Measurements from ENCODE around the gene PHAF1.

PHAF1 gene

DNA sequence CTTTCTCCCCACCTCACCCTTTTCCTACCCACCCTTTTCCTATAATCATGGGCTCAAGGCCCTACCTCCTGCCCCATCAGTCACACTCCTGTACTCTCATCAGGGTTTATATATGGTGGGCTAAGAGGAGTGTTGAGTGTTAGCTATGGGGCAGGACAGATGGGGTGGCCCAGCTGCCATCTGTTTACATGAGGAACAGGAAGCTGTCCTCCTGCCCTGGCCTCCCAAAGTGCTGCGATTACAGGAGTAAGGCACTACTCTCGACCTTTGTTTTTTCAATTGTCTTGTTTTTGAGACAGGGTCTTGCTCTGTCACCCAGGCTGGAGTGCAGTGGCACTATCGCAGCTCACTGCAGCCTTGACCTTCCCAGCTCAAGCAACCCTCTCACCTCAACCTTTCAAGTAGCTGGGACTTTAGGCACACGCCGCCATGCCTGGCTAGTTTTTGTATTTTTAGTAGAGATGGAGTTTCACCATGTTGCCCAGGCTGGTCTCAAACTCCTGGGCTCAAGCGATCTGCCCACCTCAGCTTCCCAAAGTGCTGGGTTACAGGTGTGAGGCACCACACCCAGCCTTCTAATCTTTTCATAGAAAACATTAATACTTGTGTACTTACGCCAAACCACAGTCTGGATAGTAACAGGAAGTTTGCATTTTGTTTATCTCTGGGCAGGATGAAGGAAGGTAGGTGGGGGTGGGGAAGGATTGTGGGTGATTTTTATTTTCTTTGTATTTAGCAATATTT, 48.3 kb downstream of the PHAF1 start:
- DNase-seq (no peak), ATAC-seq (ENCODE audit: insufficient read depth, low read depth) (no peak)
- no peak overlapping the region for H3K9ac ChIP-seq (ENCODE audit: low read depth, low read length)
- H3K4me2 ChIP-seq (ENCODE audit: insufficient read depth, low read length) = peak overlapping the region; percentile 97
- H3K4me3 ChIP-seq (ENCODE audit: low read depth in 1 of 2, low read length in 2 of 2) = no peak overlapping the region
- peaks cover 29% of the 10 kb centered on the region for H4K20me1 ChIP-seq (ENCODE audit: insufficient read depth, low read length)
- no peak overlapping the region for H3K27ac ChIP-seq (ENCODE audit: low read length)
- H2AFZ ChIP-seq (ENCODE audit: low read depth, low read length) = no peak overlapping the region
- H3K27me3 ChIP-seq (ENCODE audit: insufficient read depth, low read length, poor library complexity) = no peaks in the 10 kb centered on the region
- H3K79me2 ChIP-seq (ENCODE audit: insufficient read depth, low read length) = peaks cover 6% of the 10 kb centered on the region; the same call in 1 of the 2 replicates
- TF ChIP-seq, protein P1, sequence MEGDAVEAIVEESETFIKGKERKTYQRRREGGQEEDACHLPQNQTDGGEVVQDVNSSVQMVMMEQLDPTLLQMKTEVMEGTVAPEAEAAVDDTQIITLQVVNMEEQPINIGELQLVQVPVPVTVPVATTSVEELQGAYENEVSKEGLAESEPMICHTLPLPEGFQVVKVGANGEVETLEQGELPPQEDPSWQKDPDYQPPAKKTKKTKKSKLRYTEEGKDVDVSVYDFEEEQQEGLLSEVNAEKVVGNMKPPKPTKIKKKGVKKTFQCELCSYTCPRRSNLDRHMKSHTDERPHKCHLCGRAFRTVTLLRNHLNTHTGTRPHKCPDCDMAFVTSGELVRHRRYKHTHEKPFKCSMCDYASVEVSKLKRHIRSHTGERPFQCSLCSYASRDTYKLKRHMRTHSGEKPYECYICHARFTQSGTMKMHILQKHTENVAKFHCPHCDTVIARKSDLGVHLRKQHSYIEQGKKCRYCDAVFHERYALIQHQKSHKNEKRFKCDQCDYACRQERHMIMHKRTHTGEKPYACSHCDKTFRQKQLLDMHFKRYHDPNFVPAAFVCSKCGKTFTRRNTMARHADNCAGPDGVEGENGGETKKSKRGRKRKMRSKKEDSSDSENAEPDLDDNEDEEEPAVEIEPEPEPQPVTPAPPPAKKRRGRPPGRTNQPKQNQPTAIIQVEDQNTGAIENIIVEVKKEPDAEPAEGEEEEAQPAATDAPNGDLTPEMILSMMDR (IDR thresholded peaks at IDR 0.05; ENCODE audit: borderline replicate concordance, extremely low read depth, low read length, poor library complexity, severe bottlenecking) = no peak
- TF ChIP-seq EZH2 (IDR thresholded peaks at IDR 0.05; ENCODE audit: borderline replicate concordance, low read depth, low read length, severe bottlenecking) = no peak
- H3K4me1 ChIP-seq (ENCODE audit: insufficient read depth, low read length) = peaks cover 54% of the 10 kb centered on the region
- H3K9me3 ChIP-seq (ENCODE audit: insufficient read depth, low read length, severe bottlenecking) = no peaks in the 10 kb centered on the region
- H3K36me3 ChIP-seq (ENCODE audit: insufficient read depth, low read length) = peaks cover 4% of the 10 kb centered on the region; the same call in 1 of the 2 replicates

DNA sequence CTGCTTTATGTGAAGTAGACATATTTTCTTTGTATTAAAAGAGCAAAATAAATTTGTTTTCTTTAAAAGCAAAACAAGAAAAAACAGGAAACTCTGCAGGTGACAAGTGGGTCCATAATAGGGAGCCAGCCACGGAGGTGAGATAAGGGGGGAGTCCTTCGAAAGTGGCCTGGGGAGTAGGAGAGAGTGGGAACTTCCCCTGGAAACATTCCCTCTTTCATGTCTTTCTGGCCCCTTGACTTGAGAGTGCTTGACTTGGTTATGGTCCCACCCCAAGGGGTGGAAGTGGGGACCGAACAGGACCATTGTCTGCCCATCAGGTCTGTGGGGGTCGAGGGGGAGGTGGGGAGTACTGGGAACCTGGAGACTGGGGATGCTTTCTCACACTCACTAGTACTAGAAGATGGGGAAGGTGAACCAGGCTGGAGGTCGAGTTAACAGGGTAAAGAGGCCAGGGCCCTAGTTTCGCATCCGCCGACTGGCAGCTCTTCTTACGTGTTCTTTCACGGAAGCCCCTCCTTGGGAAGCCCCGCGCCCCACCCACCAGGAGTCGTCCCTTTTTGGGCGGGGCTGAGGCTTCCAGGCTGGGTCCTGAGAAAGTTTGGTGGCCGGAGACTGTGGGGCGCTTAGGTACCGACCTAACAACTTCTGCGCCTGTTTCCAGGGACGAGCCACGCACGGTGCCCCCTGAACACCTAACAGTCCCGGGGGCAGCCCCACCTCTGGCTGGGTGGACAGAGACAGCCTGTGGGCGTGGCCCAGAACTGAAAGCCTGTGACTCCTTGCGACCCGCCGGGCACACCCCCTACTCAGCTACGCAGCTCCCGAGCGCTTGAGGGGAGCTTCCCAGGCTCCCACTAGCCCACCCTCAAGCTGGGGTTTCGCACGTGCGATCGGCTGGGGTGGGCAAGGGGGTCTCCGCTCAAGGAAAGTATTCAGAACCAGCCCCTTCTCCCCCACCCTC, 49.2 kb downstream of the PHAF1 start:
- peaks cover 29% of the 10 kb centered on the region for H4K20me1 ChIP-seq (ENCODE audit: insufficient read depth, low read length)
- peak overlapping the region; percentile 98 for H2AFZ ChIP-seq (ENCODE audit: low read depth, low read length)
- DNase-seq (peak; percentile 77), ATAC-seq (ENCODE audit: insufficient read depth, low read depth) (peak; percentile 36)
- H3K27me3 ChIP-seq (ENCODE audit: insufficient read depth, low read length, poor library complexity) = no peaks in the 10 kb centered on the region
- H3K79me2 ChIP-seq (ENCODE audit: insufficient read depth, low read length) = peaks cover 6% of the 10 kb centered on the region; the same call in 1 of the 2 replicates
- peaks cover 54% of the 10 kb centered on the region for H3K4me1 ChIP-seq (ENCODE audit: insufficient read depth, low read length)
- peak overlapping the region; percentile 60 for H3K27ac ChIP-seq (ENCODE audit: low read length)
- H3K9ac ChIP-seq (ENCODE audit: low read depth, low read length) = peak overlapping the region; percentile 68
- no peaks in the 10 kb centered on the region for H3K9me3 ChIP-seq (ENCODE audit: insufficient read depth, low read length, severe bottlenecking)
- peaks cover 4% of the 10 kb centered on the region; the same call in 1 of the 2 replicates for H3K36me3 ChIP-seq (ENCODE audit: insufficient read depth, low read length)
- H3K4me3 ChIP-seq (ENCODE audit: low read depth in 1 of 2, low read length in 2 of 2) = peak overlapping the region; percentile 85 to 97
- TF ChIP-seq EZH2 (IDR thresholded peaks at IDR 0.05; ENCODE audit: borderline replicate concordance, low read depth, low read length, severe bottlenecking) = no peak
- TF ChIP-seq, protein P1 (IDR thresholded peaks at IDR 0.05; ENCODE audit: borderline replicate concordance, extremely low read depth, low read length, poor library complexity, severe bottlenecking) = no peak
- peak overlapping the region; percentile 97 for H3K4me2 ChIP-seq (ENCODE audit: insufficient read depth, low read length)

DNA sequence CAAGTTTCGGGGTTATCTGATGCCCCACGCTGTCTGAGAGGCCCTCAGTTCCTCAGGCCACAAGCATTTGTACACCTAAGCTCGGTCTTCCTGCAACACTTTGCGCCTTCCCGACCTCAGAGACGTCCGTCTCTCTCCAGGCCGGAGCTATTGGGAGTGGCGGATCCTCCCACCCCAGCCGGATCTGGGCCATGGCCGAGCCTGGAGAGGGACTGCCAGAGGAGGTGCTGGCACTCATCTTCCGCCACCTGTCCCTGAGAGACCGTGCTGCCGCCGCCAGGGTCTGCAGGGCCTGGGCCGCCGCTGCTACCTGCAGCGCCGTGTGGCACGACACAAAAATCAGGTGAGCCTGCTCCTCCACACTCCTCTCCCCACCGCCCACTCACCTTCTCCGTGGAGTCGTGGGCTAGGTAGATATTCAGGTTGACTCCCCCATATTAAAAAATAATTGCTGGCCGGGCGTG, 51.9 kb downstream of the PHAF1 start:
- Histone ChIP-seq H4K20me1 (ENCODE audit: insufficient read depth, low read length) (peaks cover 7% of the 10 kb centered on the region), H3K4me3 (ENCODE audit: low read depth in 1 of 2, low read length in 2 of 2) (peak overlapping the region in 1 of 2 experiments; percentile 97; a peak in 2 of 4 replicates), H3K9me3 (ENCODE audit: insufficient read depth, low read length, severe bottlenecking) (no peaks in the 10 kb centered on the region), H3K27ac (ENCODE audit: low read length) (peak overlapping the region; percentile 46; the same call in 1 of the 2 replicates), H3K36me3 (ENCODE audit: insufficient read depth, low read length) (no peaks in the 10 kb centered on the region), H3K4me1 (ENCODE audit: insufficient read depth, low read length) (peaks cover 41% of the 10 kb centered on the region), H2AFZ (ENCODE audit: low read depth, low read length) (peak overlapping the region; percentile 98), H3K9ac (ENCODE audit: low read depth, low read length) (peak overlapping the region; percentile 68), H3K4me2 (ENCODE audit: insufficient read depth, low read length) (peak overlapping the region; percentile 97), H3K79me2 (ENCODE audit: insufficient read depth, low read length) (peaks cover 6% of the 10 kb centered on the region; the same call in 1 of the 2 replicates), H3K27me3 (ENCODE audit: insufficient read depth, low read length, poor library complexity) (no peaks in the 10 kb centered on the region)
- DNase-seq (no peak), ATAC-seq (ENCODE audit: insufficient read depth, low read depth) (no peak)
- TF ChIP-seq, protein P1 (IDR thresholded peaks at IDR 0.05; ENCODE audit: borderline replicate concordance, extremely low read depth, low read length, poor library complexity, severe bottlenecking) = no peak
- TF ChIP-seq EZH2 (IDR thresholded peaks at IDR 0.05; ENCODE audit: borderline replicate concordance, low read depth, low read length, severe bottlenecking) = no peak

Measured in DND-41 (cell line).